ENCODE measurements around the gene DLX6. TPM values are rescaled to one million over a fixed set of nuclear protein-coding genes. Genes with fewer than 3 reads are reported as not detected.

Gene DLX6
- total RNA-seq, 1 experiment from 2014 or later: not detected

DNA sequence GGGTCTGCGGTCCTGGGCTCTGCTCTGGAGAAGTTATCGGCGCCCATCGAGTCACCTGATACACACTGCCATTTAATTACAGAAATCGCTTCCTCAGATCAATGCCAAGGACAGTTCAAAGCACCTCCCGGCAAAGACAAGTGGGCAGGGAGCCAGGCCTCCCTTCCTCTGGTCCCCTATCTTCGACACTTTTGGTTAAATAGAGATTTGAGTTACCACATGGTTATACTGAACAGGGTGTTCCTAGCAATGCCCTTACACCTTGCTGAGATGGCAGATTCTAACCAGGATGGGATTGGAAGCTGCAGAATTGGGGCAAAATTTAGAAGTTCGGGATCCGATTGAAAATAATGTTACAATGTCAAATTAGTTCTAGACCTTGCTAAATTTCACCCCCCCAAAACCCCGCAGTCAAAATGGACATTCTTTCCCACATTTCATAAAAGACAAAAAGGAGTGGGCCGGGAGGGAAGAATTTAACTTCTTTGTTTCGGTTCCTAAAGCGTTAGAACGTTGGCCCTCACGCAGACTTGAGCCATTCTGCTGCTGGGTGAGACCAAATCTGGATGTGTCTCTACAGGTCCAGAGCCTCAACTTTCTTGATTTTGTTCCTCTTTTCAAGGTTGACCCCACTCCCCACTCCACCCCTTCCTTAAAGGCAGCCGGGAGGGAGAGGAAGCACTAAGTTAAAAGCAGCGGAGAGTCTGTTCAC lies 21.5 kb downstream of the DLX6 start:
- no peaks in the 10 kb centered on the region for H3K9me3 ChIP-seq (ENCODE audit: control insufficient read depth in 1 of 2, insufficient read depth in 1 of 2, low read depth in 1 of 2, low read length in 2 of 2)
- H3K36me3 ChIP-seq (ENCODE audit: control insufficient read depth in 1 of 2, insufficient read depth in 2 of 2, low read length in 2 of 2): no peaks in the 10 kb centered on the region
- ChIA-PET CTCF (interaction anchor here (0.9 to 1.3 kb wide), 11 partner anchors 13 to 1156 kb away, joined by 3 to 12 read pairs (median 6); no protein-coding TSS in a partner anchor), RAD21 (ENCODE audit: low non-redundant PET in 1 of 2, low total read pairs in 2 of 2, uncharacterized antibody in 2 of 2, unreplicated experiment in 2 of 2) (interaction anchor here (0.7 to 1.3 kb wide), 4 partner anchors 248 to 1110 kb away, joined by 3 to 4 read pairs (median 3); no protein-coding TSS in a partner anchor), POLR2A (interaction anchor here (1.0 kb wide), 1 partner anchor 205 kb away, joined by 3 read pairs; no protein-coding TSS in a partner anchor)
- ATAC-seq (no peak), DNase-seq (ENCODE audit: low read depth, low spot score) (no peak)
- H3K9ac ChIP-seq (ENCODE audit: low read length): no peak overlapping the region
- no peak overlapping the region for H3K4me2 ChIP-seq (ENCODE audit: low read length)
- H3K79me2 ChIP-seq (ENCODE audit: insufficient read depth, low read length): no peaks in the 10 kb centered on the region
- no peak overlapping the region for H2AFZ ChIP-seq (ENCODE audit: low read depth, low read length, poor library complexity, severe bottlenecking)
- BruUV-seq (replicated peaks): no TSS peak
- no peak for TF ChIP-seq ATF3 (IDR thresholded peaks at IDR 0.05)
- TF ChIP-seq EZH2phosphoT487 (IDR thresholded peaks at IDR 0.05; ENCODE audit: borderline replicate concordance): no peak
- TF ChIP-seq, protein P1, sequence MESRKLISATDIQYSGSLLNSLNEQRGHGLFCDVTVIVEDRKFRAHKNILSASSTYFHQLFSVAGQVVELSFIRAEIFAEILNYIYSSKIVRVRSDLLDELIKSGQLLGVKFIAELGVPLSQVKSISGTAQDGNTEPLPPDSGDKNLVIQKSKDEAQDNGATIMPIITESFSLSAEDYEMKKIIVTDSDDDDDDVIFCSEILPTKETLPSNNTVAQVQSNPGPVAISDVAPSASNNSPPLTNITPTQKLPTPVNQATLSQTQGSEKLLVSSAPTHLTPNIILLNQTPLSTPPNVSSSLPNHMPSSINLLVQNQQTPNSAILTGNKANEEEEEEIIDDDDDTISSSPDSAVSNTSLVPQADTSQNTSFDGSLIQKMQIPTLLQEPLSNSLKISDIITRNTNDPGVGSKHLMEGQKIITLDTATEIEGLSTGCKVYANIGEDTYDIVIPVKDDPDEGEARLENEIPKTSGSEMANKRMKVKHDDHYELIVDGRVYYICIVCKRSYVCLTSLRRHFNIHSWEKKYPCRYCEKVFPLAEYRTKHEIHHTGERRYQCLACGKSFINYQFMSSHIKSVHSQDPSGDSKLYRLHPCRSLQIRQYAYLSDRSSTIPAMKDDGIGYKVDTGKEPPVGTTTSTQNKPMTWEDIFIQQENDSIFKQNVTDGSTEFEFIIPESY (IDR thresholded peaks at IDR 0.05; ENCODE audit: extremely low read depth, insufficient replicate concordance, low read length): no peak
- no peak for TF ChIP-seq FOSL1 (IDR thresholded peaks at IDR 0.05; ENCODE audit: low read depth)
- no peak for TF ChIP-seq SRF (IDR thresholded peaks at IDR 0.05; ENCODE audit: low read depth)
- no peak overlapping the region for H3K27ac ChIP-seq (ENCODE audit: low read depth, low read length)
- H3K9me2 ChIP-seq (ENCODE audit: insufficient read depth): no peaks in the 10 kb centered on the region
- H4K20me1 ChIP-seq (ENCODE audit: insufficient read depth): no peaks in the 10 kb centered on the region
- H3K4me1 ChIP-seq (ENCODE audit: control insufficient read depth in 1 of 2, insufficient read depth in 2 of 2, low read length in 2 of 2): no peaks in the 10 kb centered on the region
- intact Hi-C loops (cut with micrococcal nuclease): loop anchor here (1.0 to 5.0 kb wide), 6 partner anchors 611 to 1305 kb away; no protein-coding TSS in a partner anchor
- peaks cover 28% of the 10 kb centered on the region for H3K27me3 ChIP-seq (ENCODE audit: insufficient read depth, low read length)
- H3K4me3 ChIP-seq (replicated peaks in 1 of 2; ENCODE audit: low read depth in 1 of 2, low read length in 2 of 2): no peak overlapping the region
